Nucleus accumbens (tissue), 56 donors: ENCODE results near the gene PLTP.
"Not testable (repeated sequence)": the region's sequence is repeated elsewhere in the genome, so short reads cannot be mapped to it uniquely, and the experiment has no call there.

Experiments
- DNase-seq, 56 donors: peaks; one replicate each; lab custom pipeline; 2025; lab: John Stamatoyannopoulos, UW

Gene PLTP

GRCh38 chr20:45945678-45946148 lies 33.8 kb upstream of the PLTP start:
- DNase-seq: no peak

GRCh38 chr20:45944965-45945677 lies 33.2 kb upstream of the PLTP start:
- DNase-seq: no peak

GRCh38 chr20:45944151-45944964 lies 32.4 kb upstream of the PLTP start:
- peak in 4 of 56 donors; percentile 23 to 63 (median 38) for DNase-seq

- DNase-seq: no peak
These were observed 31.7 kb upstream of the PLTP start for GRCh38 chr20:45943613-45944012.

GRCh38 chr20:45940469-45940868 lies 28.5 kb upstream of the PLTP start:
- no peak for DNase-seq

- DNase-seq: no peak
These were observed 28.1 kb upstream of the PLTP start for GRCh38 chr20:45940053-45940452.

- DNase-seq: no peak
These were observed 26.9 kb upstream of the PLTP start for GRCh38 chr20:45938727-45939438.

- no peak for DNase-seq
These were observed 25.8 kb upstream of the PLTP start for GRCh38 chr20:45937765-45938164.

- peak in 1 of 56 donors; percentile 34 for DNase-seq
These were observed 23.6 kb upstream of the PLTP start for GRCh38 chr20:45935416-45936046.

GRCh38 chr20:45934586-45935415 lies 22.8 kb upstream of the PLTP start, which contains the start of gene PCIF1:
Gene PCIF1 (plus strand): TSS chr20:45934683. CDS start chr20:45939000, 4,317 bp downstream.
- peak; percentile 68 to 98 (median 95) for DNase-seq

GRCh38 chr20:45934046-45934585 lies 22.2 kb upstream of the PLTP start:
- DNase-seq: peak in 35 of 56 donors; percentile 56 to 92 (median 82)

- peak; percentile 19 to 80 (median 54) for DNase-seq
These were observed 21.5 kb upstream of the PLTP start for GRCh38 chr20:45933266-45934045.

- DNase-seq: not testable (repeated sequence)
These were observed 19.7 kb upstream of the PLTP start for GRCh38 chr20:45931680-45932079.

- DNase-seq: no peak
These were observed 15.3 kb upstream of the PLTP start for GRCh38 chr20:45927071-45927878.

- no peak for DNase-seq
These were observed 14.7 kb upstream of the PLTP start for GRCh38 chr20:45926731-45927070.

GRCh38 chr20:45925821-45926506 lies 14.0 kb upstream of the PLTP start:
- no peak for DNase-seq
